Activated naive CD4-positive, alpha-beta T cell treated with anti-CD3 and anti-CD28 coated beads for 36 hours (primary cell): Measurements from ENCODE around the gene GABBR1. TPM values are rescaled to one million over a fixed set of nuclear protein-coding genes. Genes with fewer than 3 reads are reported as not detected.

Experiments
- CTCF ChIA-PET: fragments of 350-600 bp; sonication (Branson Sonifier 250); formaldehyde crosslinking; loops from one replicate; lab custom pipeline; 2021; ENCODE audit warnings: antibody characterized with exemption; lab: Charles Lee
- DNase-seq: peaks from one replicate; pipeline ENCODE4 v3.0.0-alpha.2; 2020
- H3K27ac Mint-ChIP-seq: one replicate; pipeline ENCODE4 v1.8.0; 2021; ENCODE audit warnings: mild to moderate bottlenecking, mixed read lengths
- H3K27me3 Mint-ChIP-seq: one replicate; pipeline ENCODE4 v1.8.0; 2021; ENCODE audit warnings: low read depth, mixed read lengths
- H3K36me3 Mint-ChIP-seq: one replicate; pipeline ENCODE4 v1.8.0; 2021; ENCODE audit warnings: low read depth, mixed read lengths
- H3K4me1 Mint-ChIP-seq: one replicate; pipeline ENCODE4 v1.8.0; 2021; ENCODE audit warnings: low read depth, mixed read lengths
- H3K4me3 Mint-ChIP-seq: one replicate; pipeline ENCODE4 v1.8.0; 2021; ENCODE audit warnings: mild to moderate bottlenecking, moderate library complexity, mixed read lengths
- H3K9me3 Mint-ChIP-seq: one replicate; pipeline ENCODE4 v1.8.0; 2021; ENCODE audit warnings: mixed read lengths
- intact Hi-C: fragments of 100-400 bp; cut with micrococcal nuclease; formaldehyde crosslinking; loops from one replicate; pipeline ENCODE4 v1.15.1; 2023
- total RNA-seq, 2 experiments: library from RNA; stranded (reverse); gene quantifications; one replicate each; pipeline ENCODE4 v1.2.3, GENCODE V29; 2021

The GABBR1 gene
- total RNA-seq, 2 experiments from 2014 or later: 8.0 to 11.2 TPM

GRCh38 chr6:29589423-29590048 lies 43.4 kb downstream of the GABBR1 start:
- CTCF ChIA-PET: interaction anchor here (1.0 to 1.5 kb wide), 5 partner anchors 10 to 322 kb away, joined by 3 to 4 read pairs (median 3); no protein-coding TSS in a partner anchor
- Mint-ChIP-seq H3K4me3 (no peak overlapping the region), H3K9me3 (no peaks in the 10 kb centered on the region), H3K36me3 (no peaks in the 10 kb centered on the region), H3K27me3 (peaks cover 9% of the 10 kb centered on the region), H3K4me1 (no peaks in the 10 kb centered on the region), H3K27ac (no peak overlapping the region)
- DNase-seq: peak; percentile 74
- intact Hi-C loops: loop anchor here (1.0 to 2.0 kb wide), 4 partner anchors 213 to 903 kb away; no protein-coding TSS in a partner anchor

GRCh38 chr6:29584821-29585220 lies 48.2 kb downstream of the GABBR1 start, which contains the start of gene OR2H2:
OR2H2 (plus strand) TSS chr6:29585121; CDS start chr6:29587945, 2,824 bp downstream.
- Mint-ChIP-seq H3K4me1 (no peaks in the 10 kb centered on the region), H3K27me3 (peaks cover 10% of the 10 kb centered on the region), H3K4me3 (no peak within 1 kb of the TSS), H3K9me3 (no peaks in the 10 kb centered on the region), H3K36me3 (no peaks in the 10 kb centered on the region), H3K27ac (no peak within 1 kb of the TSS)
- DNase-seq: no peak
- CTCF ChIA-PET: no interaction called here
- intact Hi-C loops: no loop called here

- peaks cover 27% of the 10 kb centered on the region for H3K27me3 Mint-ChIP-seq
- H3K27ac Mint-ChIP-seq: no peak overlapping the region
- DNase-seq: no peak
- H3K4me3 Mint-ChIP-seq: no peak overlapping the region
- H3K4me1 Mint-ChIP-seq: no peaks in the 10 kb centered on the region
- H3K36me3 Mint-ChIP-seq: no peaks in the 10 kb centered on the region
- intact Hi-C loops: no loop called here
- CTCF ChIA-PET: interaction anchor here (1.2 to 1.4 kb wide), 2 partner anchors 9 to 76 kb away, joined by 3 to 4 read pairs; no protein-coding TSS in a partner anchor
- no peaks in the 10 kb centered on the region for H3K9me3 Mint-ChIP-seq
These were observed 55.4 kb downstream of the GABBR1 start for GRCh38 chr6:29577544-29577943.

GRCh38 chr6:29576056-29576455 lies 56.9 kb downstream of the GABBR1 start:
- CTCF ChIA-PET: no interaction called here
- no peaks in the 10 kb centered on the region for H3K4me1 Mint-ChIP-seq
- H3K9me3 Mint-ChIP-seq: no peaks in the 10 kb centered on the region
- no peak overlapping the region for H3K4me3 Mint-ChIP-seq
- H3K36me3 Mint-ChIP-seq: no peaks in the 10 kb centered on the region
- no peak overlapping the region for H3K27ac Mint-ChIP-seq
- DNase-seq: no peak
- H3K27me3 Mint-ChIP-seq: peaks cover 33% of the 10 kb centered on the region
- intact Hi-C loops: no loop called here

- Mint-ChIP-seq H3K27ac (no peak overlapping the region), H3K9me3 (no peaks in the 10 kb centered on the region), H3K36me3 (no peaks in the 10 kb centered on the region), H3K4me3 (no peak overlapping the region), H3K4me1 (peaks cover 7% of the 10 kb centered on the region), H3K27me3 (peaks cover 35% of the 10 kb centered on the region)
- CTCF ChIA-PET: no interaction called here
- intact Hi-C loops: no loop called here
- DNase-seq: no peak
These were observed 65.0 kb downstream of the GABBR1 start for GRCh38 chr6:29567991-29568390.

DNA sequence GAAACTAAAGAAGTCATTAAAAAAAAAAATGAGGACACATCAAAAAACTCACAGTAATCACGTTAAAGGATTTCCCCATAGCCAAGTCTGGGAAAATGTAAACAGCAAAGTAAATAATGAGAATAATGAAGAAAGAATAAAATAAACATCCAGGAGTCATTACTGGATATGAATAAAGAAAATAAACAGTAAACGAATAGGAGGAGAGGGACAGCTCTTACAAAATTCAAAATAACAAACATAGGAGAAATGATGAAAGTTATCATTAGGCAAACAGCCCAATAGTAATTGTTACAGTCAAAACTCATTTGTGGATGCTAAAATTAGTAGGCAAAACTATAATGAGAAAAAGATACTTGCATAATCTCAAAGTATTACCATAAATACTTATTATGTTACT lies 65.4 kb downstream of the GABBR1 start:
- intact Hi-C loops: no loop called here
- peaks cover 8% of the 10 kb centered on the region for H3K4me1 Mint-ChIP-seq
- no peak overlapping the region for H3K27ac Mint-ChIP-seq
- no peaks in the 10 kb centered on the region for H3K36me3 Mint-ChIP-seq
- no peaks in the 10 kb centered on the region for H3K9me3 Mint-ChIP-seq
- DNase-seq: no peak
- H3K27me3 Mint-ChIP-seq: peaks cover 39% of the 10 kb centered on the region
- CTCF ChIA-PET: no interaction called here
- H3K4me3 Mint-ChIP-seq: no peak overlapping the region

- no peak for DNase-seq
- peaks cover 37% of the 10 kb centered on the region for H3K27me3 Mint-ChIP-seq
- no peak overlapping the region for H3K27ac Mint-ChIP-seq
- intact Hi-C loops: no loop called here
- H3K4me1 Mint-ChIP-seq: peaks cover 8% of the 10 kb centered on the region
- H3K9me3 Mint-ChIP-seq: no peaks in the 10 kb centered on the region
- CTCF ChIA-PET: no interaction called here
- no peaks in the 10 kb centered on the region for H3K36me3 Mint-ChIP-seq
- no peak overlapping the region for H3K4me3 Mint-ChIP-seq
These were observed 66.1 kb downstream of the GABBR1 start for GRCh38 chr6:29566856-29567255.

DNA sequence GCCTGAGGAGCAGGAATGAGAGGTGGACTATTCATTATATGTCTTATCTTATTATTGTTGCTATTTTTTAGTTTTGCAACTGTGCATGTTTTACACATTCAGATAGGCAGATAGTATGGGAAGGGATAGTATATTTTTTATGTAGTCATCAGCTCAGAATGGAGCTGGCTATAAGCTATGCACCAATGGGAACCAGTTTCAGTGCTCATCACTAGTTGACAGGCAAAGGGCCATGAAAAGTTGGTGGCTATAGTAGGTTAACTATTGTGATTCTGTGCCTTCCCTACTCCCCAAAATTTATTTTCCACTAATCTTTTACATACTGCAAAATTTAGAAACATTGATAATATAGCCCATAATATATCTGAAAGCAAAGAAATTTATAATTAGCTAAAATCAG lies 68.1 kb downstream of the GABBR1 start:
- Mint-ChIP-seq H3K9me3 (no peaks in the 10 kb centered on the region), H3K27ac (no peak overlapping the region), H3K4me3 (no peak overlapping the region), H3K36me3 (no peaks in the 10 kb centered on the region), H3K27me3 (peaks cover 34% of the 10 kb centered on the region), H3K4me1 (peaks cover 11% of the 10 kb centered on the region)
- intact Hi-C loops: no loop called here
- no peak for DNase-seq
- CTCF ChIA-PET: no interaction called here

DNA sequence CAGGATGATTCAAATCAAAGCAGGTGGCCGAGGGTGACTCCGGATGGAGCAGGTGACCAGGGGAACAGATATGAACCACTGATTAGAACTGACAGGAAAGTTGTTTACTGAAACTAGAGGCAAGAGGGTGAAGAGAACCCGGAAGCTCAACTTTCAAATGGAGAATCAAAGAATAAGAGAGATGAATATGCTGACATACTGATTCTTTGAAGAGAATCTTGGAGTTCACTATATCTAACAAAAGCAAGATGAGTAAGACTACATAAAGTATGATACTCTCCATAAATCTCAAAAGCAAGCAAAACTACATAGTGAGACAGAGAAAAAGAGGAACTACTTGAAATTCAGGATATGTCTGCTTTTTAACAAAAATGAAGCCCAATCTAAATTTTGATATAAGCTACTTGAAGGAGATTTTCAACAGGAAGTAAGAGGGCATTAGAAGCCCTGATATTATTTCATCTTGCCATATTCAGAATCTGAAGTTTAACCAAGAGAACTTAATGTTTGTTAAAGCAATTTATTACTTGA lies 69.5 kb downstream of the GABBR1 start:
- Mint-ChIP-seq H3K9me3 (no peaks in the 10 kb centered on the region), H3K27me3 (peaks cover 38% of the 10 kb centered on the region), H3K36me3 (no peaks in the 10 kb centered on the region), H3K4me1 (peaks cover 11% of the 10 kb centered on the region), H3K27ac (no peak overlapping the region), H3K4me3 (no peak overlapping the region)
- DNase-seq: peak; percentile 12
- CTCF ChIA-PET: no interaction called here
- intact Hi-C loops: no loop called here

GRCh38 chr6:29561606-29562181 lies 71.3 kb downstream of the GABBR1 start:
- Mint-ChIP-seq H3K4me1 (peaks cover 11% of the 10 kb centered on the region), H3K36me3 (no peaks in the 10 kb centered on the region), H3K4me3 (no peak overlapping the region), H3K27me3 (peaks cover 32% of the 10 kb centered on the region), H3K9me3 (no peaks in the 10 kb centered on the region), H3K27ac (no peak overlapping the region)
- DNase-seq: no peak
- intact Hi-C loops: no loop called here
- CTCF ChIA-PET: no interaction called here

GRCh38 chr6:29561091-29561490 lies 71.9 kb downstream of the GABBR1 start:
- Mint-ChIP-seq H3K27ac (peak overlapping the region; percentile 53), H3K4me1 (peaks cover 11% of the 10 kb centered on the region), H3K27me3 (peaks cover 36% of the 10 kb centered on the region), H3K36me3 (no peaks in the 10 kb centered on the region), H3K4me3 (no peak overlapping the region), H3K9me3 (no peaks in the 10 kb centered on the region)
- no peak for DNase-seq
- intact Hi-C loops: no loop called here
- CTCF ChIA-PET: no interaction called here

- peaks cover 39% of the 10 kb centered on the region for H3K27me3 Mint-ChIP-seq
- intact Hi-C loops: no loop called here
- H3K9me3 Mint-ChIP-seq: no peaks in the 10 kb centered on the region
- H3K4me3 Mint-ChIP-seq: no peak within 1 kb of the TSS
- no peaks in the 10 kb centered on the region for H3K36me3 Mint-ChIP-seq
- no peak for DNase-seq
- peaks cover 11% of the 10 kb centered on the region for H3K4me1 Mint-ChIP-seq
- H3K27ac Mint-ChIP-seq: no peak within 1 kb of the TSS
- CTCF ChIA-PET: no interaction called here
These were observed 73.3 kb downstream of the GABBR1 start, which contains the start of gene UBD for GRCh38 chr6:29559524-29560287. UBD (minus strand) TSS chr6:29559732; CDS start chr6:29559701, 31 bp downstream.
